Neural crest cell (in vitro differentiated cells): Measurements from ENCODE around the gene ZFAND4. TPM values are rescaled to one million over a fixed set of nuclear protein-coding genes. Genes with fewer than 3 reads are reported as not detected.

Experiments
- DNase-seq: peaks from one replicate; pipeline ENCODE4 v3.0.0; 2021; ENCODE audit warnings: low read depth, mixed read lengths, low spot score
- H3K27ac Mint-ChIP-seq: one replicate; pipeline ENCODE4 v1.8.0; 2021; ENCODE audit warnings: mild to moderate bottlenecking, mixed read lengths; ENCODE audit not compliant: unreplicated experiment
- H3K27me3 Mint-ChIP-seq: 2 replicates; pipeline ENCODE4 v1.8.0; 2021; ENCODE audit warnings: low read depth, mild to moderate bottlenecking, mixed read lengths
- H3K36me3 Mint-ChIP-seq: 2 replicates; pipeline ENCODE4 v1.8.0; 2021; ENCODE audit warnings: low read depth, mild to moderate bottlenecking, mixed read lengths
- H3K4me1 Mint-ChIP-seq: 2 replicates; pipeline ENCODE4 v1.8.0; 2021; ENCODE audit warnings: mixed read lengths
- H3K4me3 Mint-ChIP-seq: one replicate; pipeline ENCODE4 v1.8.0; 2021; ENCODE audit warnings: mild to moderate bottlenecking, mixed read lengths
- H3K9me3 Mint-ChIP-seq: 2 replicates; pipeline ENCODE4 v1.8.0; 2021; ENCODE audit warnings: mixed read lengths
- total RNA-seq: library from RNA; stranded (reverse); gene quantifications from 2 replicates; pipeline ENCODE4 v1.2.1, GENCODE V29; 2021
- TF ChIP-seq, protein P1 (sequence below): fragments of 200-600 bp; sonication (generic); conservative IDR thresholded peaks from 2 replicates; pipeline ENCODE4 v1.5.0; 2021; ENCODE audit warnings: antibody characterized with exemption, mild to moderate bottlenecking

The ZFAND4 gene
- total RNA-seq, 1 donor from 2014 or later: 12.9 TPM

- no peak overlapping the region for H3K27ac Mint-ChIP-seq
- TF ChIP-seq, protein P1, sequence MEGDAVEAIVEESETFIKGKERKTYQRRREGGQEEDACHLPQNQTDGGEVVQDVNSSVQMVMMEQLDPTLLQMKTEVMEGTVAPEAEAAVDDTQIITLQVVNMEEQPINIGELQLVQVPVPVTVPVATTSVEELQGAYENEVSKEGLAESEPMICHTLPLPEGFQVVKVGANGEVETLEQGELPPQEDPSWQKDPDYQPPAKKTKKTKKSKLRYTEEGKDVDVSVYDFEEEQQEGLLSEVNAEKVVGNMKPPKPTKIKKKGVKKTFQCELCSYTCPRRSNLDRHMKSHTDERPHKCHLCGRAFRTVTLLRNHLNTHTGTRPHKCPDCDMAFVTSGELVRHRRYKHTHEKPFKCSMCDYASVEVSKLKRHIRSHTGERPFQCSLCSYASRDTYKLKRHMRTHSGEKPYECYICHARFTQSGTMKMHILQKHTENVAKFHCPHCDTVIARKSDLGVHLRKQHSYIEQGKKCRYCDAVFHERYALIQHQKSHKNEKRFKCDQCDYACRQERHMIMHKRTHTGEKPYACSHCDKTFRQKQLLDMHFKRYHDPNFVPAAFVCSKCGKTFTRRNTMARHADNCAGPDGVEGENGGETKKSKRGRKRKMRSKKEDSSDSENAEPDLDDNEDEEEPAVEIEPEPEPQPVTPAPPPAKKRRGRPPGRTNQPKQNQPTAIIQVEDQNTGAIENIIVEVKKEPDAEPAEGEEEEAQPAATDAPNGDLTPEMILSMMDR: no peak
- H3K4me3 Mint-ChIP-seq: no peak overlapping the region
- peaks cover 7% of the 10 kb centered on the region for H3K36me3 Mint-ChIP-seq
- no peaks in the 10 kb centered on the region for H3K27me3 Mint-ChIP-seq
- H3K9me3 Mint-ChIP-seq: peaks cover 4% of the 10 kb centered on the region
- no peak for DNase-seq
- no peaks in the 10 kb centered on the region for H3K4me1 Mint-ChIP-seq
Observed at GRCh38 chr10:45569471-45569870, 103.1 kb downstream of the ZFAND4 start.

- Mint-ChIP-seq H3K36me3 (peaks cover 4% of the 10 kb centered on the region), H3K4me3 (no peak overlapping the region), H3K27me3 (no peaks in the 10 kb centered on the region), H3K9me3 (peaks cover 4% of the 10 kb centered on the region), H3K4me1 (no peaks in the 10 kb centered on the region), H3K27ac (no peak overlapping the region)
- TF ChIP-seq, protein P1: no peak
- DNase-seq: no peak
Observed at GRCh38 chr10:45566415-45566814, 106.2 kb downstream of the ZFAND4 start.

Other genes starting within 250 kb of the ZFAND4 start
- 44.9 and 51.3 TPM in 2 replicates for gene WASHC2C, start 54.5 kb upstream of the ZFAND4 start, total RNA-seq
- gene AGAP4, start 174.7 kb upstream of the ZFAND4 start, total RNA-seq: 20.7 and 26.2 TPM in 2 replicates